Measurements from ENCODE around the gene FGF12.

FGF12 gene

DNA sequence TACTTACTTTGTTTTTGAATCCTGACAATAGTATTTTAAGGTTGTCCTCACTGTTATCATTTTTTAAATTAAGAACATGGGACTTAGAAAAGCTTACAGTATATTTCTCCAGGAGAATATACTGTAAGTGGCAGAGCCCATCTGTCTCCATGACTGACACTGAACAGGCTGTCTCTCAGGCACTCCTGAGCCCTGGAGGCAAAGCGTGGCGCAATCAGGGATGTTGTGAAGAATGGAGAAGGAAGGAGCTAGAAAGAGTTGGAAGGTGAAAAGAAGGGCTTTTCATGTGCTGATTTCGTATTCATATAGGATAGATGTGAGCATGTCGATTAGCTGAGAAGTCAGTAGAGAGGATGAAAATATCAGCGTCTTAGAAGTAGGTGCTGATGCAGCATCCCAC lies 41.5 kb downstream of the FGF12 start:
- TF ChIP-seq, protein P1, sequence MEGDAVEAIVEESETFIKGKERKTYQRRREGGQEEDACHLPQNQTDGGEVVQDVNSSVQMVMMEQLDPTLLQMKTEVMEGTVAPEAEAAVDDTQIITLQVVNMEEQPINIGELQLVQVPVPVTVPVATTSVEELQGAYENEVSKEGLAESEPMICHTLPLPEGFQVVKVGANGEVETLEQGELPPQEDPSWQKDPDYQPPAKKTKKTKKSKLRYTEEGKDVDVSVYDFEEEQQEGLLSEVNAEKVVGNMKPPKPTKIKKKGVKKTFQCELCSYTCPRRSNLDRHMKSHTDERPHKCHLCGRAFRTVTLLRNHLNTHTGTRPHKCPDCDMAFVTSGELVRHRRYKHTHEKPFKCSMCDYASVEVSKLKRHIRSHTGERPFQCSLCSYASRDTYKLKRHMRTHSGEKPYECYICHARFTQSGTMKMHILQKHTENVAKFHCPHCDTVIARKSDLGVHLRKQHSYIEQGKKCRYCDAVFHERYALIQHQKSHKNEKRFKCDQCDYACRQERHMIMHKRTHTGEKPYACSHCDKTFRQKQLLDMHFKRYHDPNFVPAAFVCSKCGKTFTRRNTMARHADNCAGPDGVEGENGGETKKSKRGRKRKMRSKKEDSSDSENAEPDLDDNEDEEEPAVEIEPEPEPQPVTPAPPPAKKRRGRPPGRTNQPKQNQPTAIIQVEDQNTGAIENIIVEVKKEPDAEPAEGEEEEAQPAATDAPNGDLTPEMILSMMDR (conservative IDR thresholded peaks at IDR 0.05; ENCODE audit: low read length): no peak
- no peak overlapping the region for H3K4me3 ChIP-seq (ENCODE audit: low read length)
- DNase-seq (ENCODE audit: low read depth): no peak

GRCh38 chr3:192684151-192684550 lies 43.2 kb downstream of the FGF12 start:
- DNase-seq (ENCODE audit: low read depth): no peak
- no peak overlapping the region for H3K4me3 ChIP-seq (ENCODE audit: low read length)
- TF ChIP-seq, protein P1 (conservative IDR thresholded peaks at IDR 0.05; ENCODE audit: low read length): no peak

GRCh38 chr3:192675958-192676649 lies 51.2 kb downstream of the FGF12 start:
- TF ChIP-seq, protein P1 (conservative IDR thresholded peaks at IDR 0.05; ENCODE audit: low read length): no peak
- no peak for DNase-seq (ENCODE audit: low read depth)
- H3K4me3 ChIP-seq (ENCODE audit: low read length): no peak overlapping the region

DNA sequence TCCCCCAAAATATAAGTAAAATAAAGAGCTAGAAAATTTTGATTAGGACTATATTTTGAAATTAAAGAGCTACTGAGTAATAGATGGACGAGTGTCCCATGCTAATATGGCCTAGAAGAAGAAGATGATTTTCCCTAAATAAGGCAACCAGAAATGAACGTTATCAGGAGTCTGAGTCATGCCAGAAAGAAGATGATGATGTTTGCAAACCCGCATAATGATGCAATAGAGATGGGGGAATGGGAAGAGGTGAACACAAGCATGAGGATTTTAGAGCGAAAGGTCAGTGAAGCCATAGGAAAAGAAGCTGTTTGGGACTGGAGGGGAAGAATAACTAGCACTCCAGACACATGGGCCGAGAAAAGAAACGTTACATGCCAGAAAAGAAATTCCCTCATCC lies 71.7 kb downstream of the FGF12 start:
- DNase-seq (ENCODE audit: low read depth): no peak
- TF ChIP-seq, protein P1 (conservative IDR thresholded peaks at IDR 0.05; ENCODE audit: low read length): no peak

DNA sequence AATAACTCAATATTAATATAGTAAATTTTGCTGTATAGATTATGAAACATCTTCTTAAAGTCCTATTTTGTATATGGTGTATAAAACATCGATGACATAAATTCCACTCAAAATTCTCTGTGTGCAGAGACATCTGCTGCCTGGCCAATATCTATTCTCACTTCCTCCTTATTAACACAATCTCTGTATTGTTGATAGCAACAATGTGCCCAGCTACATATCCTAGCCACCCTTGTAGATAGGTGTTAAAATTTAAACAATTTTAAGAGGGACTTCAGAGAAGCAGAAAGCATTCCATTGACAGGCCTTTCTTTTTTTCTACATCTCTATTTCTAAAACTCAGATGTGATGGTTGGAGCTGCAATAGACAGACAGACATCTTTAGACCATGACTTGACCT lies 72.3 kb downstream of the FGF12 start:
- H3K4me3 ChIP-seq (ENCODE audit: low read length): no peak overlapping the region
- DNase-seq (ENCODE audit: low read depth): no peak
- TF ChIP-seq, protein P1 (conservative IDR thresholded peaks at IDR 0.05; ENCODE audit: low read length): no peak

More for the DNA sequence above, 71.7 kb downstream of the FGF12 start:
- no peak overlapping the region for H3K4me3 ChIP-seq (ENCODE audit: low read length)

DNA sequence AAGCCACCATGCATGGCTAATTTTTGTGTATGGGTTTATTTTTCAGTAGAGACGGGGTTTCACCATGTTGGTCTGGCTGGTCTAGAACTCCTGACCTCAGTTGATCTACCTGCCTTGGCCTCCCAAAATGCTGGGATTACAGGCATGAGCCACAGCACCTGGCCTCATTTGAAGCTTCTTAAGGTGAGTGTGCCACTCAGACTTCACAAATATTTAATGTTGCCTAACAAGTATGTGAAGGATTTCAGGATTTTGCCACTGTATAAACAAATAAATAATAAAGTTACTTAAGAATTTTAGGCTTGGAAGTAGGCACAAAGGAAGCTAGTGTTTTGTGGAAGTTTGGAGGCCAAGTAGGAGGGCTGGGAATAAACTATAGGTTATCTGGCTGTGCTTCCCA lies 73.5 kb downstream of the FGF12 start:
- TF ChIP-seq, protein P1 (conservative IDR thresholded peaks at IDR 0.05; ENCODE audit: low read length): no peak
- no peak for DNase-seq (ENCODE audit: low read depth)
- no peak overlapping the region for H3K4me3 ChIP-seq (ENCODE audit: low read length)

DNA sequence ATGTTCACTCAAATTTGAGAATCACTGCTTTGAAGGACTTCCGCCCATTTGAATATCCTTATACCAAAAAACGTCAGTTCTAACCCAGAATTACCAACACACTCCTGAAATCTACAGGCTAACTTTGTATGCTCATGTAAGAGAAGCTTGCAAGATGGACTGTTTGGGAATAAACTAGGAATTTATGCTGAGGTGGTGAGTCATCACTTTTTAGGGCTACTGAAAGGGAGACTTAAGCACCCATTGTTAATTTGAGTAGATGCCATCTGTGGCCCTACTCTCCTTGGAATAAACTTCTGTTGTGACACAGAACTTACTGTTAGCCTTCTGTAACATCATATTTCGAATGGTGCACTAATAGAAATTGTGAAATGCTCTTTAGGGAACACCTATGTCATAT lies 74.6 kb downstream of the FGF12 start:
- no peak for DNase-seq (ENCODE audit: low read depth)
- H3K4me3 ChIP-seq (ENCODE audit: low read length): no peak overlapping the region
- TF ChIP-seq, protein P1 (conservative IDR thresholded peaks at IDR 0.05; ENCODE audit: low read length): no peak
